NT2/D1 (cell line): Measurements from ENCODE around the gene MEX3A.

Experiments
- SUZ12 ChIP-seq: IDR thresholded peaks from 2 replicates; pipeline ENCODE4 v1.6.1; 2011; ENCODE audit not compliant: insufficient read length, insufficient read depth; ENCODE audit errors: extremely low read depth
- YY1 ChIP-seq: IDR thresholded peaks from 2 replicates; pipeline ENCODE4 v1.6.1; 2011; ENCODE audit not compliant: insufficient read length, insufficient read depth

- TF ChIP-seq SUZ12: no peak
- TF ChIP-seq YY1: no peak
These were observed 5.4 kb downstream of the MEX3A start for GRCh38 chr1:156076609-156077429.
